HL-60/S4 treated with phorbol 12-myristate 13-acetate at 8.2 ng/mL for 4 days and 3 days (cell line): Measurements from ENCODE around the gene NOXA1.
"Not testable (repeated sequence)": the region's sequence is repeated elsewhere in the genome, so short reads cannot be mapped to it uniquely, and the experiment has no call there.

ENCODE experiments used
- in situ Hi-C: fragments of 300-500 bp; cut with MboI; formaldehyde crosslinking; loops from 2 replicates; pipeline ENCODE4 v1.15.0; 2022; ENCODE audit warnings: low sequenced_read_pairs

The NOXA1 gene, protein sequence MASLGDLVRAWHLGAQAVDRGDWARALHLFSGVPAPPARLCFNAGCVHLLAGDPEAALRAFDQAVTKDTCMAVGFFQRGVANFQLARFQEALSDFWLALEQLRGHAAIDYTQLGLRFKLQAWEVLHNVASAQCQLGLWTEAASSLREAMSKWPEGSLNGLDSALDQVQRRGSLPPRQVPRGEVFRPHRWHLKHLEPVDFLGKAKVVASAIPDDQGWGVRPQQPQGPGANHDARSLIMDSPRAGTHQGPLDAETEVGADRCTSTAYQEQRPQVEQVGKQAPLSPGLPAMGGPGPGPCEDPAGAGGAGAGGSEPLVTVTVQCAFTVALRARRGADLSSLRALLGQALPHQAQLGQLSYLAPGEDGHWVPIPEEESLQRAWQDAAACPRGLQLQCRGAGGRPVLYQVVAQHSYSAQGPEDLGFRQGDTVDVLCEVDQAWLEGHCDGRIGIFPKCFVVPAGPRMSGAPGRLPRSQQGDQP

GRCh38 chr9:137422604-137423513 lies at the start of gene NOXA1, which contains the start of gene EXD3:
TSS of gene NOXA1 (plus strand) at chr9:137423393. CDS start at chr9:137423530, 137 bp downstream.
TSS of gene EXD3 (minus strand) at chr9:137423162. CDS start at chr9:137395357, 27,805 bp downstream.
- in situ Hi-C loops = no loop called here

DNA sequence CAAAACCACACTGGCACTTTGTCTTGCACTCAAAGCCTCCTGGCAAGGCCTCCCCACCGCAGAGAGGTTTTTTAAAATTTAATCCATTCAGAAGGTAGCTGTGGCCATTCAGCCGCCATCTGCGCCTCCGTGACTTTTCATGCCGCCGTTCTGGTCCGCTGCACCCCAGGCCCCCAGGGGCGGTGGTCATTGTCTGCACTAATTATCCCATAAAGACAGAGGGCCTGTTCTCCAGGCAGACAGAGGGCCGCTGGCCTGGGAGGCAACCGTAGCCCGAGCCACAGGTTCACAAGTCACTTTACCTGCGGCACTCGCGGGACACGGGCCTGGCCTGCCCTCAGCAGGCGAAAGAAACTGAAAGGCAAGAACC lies 49.6 kb upstream of the NOXA1 start:
- in situ Hi-C loops = no loop called here

DNA sequence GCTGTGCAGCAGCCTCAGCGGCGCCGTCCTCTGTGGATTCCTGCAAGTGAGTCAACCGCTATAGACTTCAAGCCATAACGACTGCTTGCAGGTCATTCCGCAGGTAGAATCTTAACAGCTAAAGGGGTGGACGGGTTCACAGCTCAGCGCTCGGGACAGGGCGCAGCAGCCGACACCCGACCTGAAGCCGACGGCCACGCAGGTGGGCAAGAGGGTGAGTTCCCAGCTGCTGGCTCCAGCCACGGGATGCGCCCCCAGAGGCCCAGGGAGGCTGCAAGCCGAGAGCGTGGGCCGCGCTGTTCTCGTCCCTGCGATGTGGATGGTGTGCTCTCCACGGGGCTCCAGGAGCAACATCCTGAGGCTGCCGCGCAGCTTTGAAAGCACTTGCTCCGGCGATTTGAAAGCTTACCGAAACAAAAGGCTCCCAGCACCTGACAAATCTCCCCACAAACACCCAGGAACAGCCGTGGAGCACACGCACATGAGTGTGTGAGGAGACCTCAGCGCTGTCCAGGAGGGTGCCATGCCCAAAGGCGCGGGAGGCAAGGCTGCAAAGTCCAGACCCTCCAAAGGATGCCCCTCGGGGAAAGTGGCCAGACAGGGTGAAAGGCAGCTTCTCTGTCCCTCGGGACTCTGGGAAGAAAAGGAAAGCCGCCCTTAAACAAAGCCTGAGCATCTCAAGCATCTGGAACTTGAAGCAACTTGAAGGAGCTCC lies 48.9 kb upstream of the NOXA1 start:
- in situ Hi-C loops = no loop called here

DNA sequence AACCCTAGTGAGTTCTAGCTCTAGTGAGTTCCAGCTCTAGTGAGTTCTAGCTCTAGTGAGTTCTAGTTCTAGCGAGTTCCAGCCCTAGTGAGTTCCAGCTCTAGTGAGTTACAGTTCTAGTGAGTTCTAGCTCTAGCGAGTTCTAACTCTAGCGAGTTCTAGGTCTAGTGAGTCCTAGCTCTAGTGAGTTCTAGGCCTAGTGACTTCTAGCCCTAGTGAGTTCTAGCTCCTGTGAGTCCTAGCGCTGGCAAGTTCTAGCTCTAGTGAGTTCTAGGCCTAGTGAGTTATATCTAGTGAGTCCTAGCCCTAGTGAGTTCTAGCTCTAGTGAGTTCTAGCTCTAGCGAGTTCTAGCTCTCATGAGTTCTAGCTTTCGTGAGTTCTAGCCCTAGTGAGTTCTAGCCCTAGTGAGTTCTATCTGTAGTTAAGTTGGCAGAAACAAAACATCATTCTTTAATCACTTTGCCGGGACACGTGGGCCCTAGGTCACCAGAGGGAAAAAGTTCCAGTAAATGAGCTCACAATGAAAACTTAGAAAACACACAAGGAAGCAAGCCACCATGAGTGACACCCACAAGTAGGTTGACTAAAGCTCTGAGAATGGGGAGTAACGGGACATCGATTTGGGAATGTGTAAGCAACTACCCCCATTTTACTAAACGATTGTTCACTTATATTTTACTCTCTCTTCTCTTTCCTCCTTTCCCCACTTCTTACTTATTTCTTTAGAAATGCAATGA lies 47.7 kb upstream of the NOXA1 start:
- in situ Hi-C loops = no loop called here

- in situ Hi-C loops = no loop called here
These were observed 46.8 kb upstream of the NOXA1 start for GRCh38 chr9:137376386-137376785.

DNA sequence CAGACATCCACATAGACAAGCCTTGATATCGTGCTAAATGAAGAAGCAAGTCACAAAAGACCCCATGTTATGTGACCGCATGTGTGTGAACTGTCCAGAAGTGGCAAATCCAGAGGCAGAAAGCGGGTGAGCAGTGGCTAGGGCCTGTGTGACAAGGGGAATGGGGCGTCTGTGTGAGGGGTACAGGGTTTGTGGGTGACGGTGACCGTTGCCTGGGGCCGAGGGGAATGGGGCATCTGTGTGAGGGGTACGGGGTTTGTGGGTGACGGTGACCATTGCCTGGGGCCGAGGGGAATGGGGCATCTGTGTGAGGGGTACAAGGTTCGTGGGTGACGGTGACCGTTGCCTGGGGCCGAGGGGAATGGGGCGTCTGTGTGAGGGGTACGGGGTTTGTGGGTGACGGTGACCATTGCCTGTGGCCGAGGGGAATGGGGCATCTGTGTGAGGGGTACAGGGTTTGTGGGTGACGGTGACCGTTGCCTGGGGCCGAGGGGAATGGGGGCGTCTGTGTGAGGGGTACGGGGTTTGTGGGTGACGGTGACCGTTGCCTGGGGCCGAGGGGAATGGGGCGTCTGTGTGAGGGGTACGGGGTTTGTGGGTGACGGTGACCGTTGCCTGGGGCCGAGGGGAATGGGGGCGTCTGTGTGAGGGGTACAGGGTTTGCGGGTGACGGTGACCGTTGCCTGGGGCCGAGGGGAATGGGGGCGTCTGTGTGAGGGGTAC lies 44.3 kb upstream of the NOXA1 start:
- in situ Hi-C loops = not testable (repeated sequence)

DNA sequence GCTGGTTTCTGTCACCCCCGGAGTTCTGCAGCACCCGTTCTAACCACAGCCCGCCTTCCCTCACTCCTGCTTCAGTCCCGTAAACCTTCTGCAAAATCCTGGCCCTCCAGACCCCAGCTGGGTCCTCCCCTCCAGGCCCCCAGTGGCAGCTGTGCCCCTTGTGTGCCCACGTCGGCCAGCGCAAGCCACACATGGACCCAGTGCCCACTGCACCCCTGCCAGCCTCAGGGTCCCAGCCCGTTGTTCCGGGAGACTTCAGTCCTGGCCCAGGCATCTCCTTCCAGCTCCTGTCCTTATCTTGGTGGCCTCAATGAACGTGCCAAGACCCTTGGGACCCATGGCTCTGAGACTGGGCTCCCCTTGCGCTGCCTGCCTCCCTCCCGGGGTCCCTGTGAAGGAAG lies 43.4 kb upstream of the NOXA1 start:
- in situ Hi-C loops = no loop called here

- in situ Hi-C loops = no loop called here
These were observed 43.0 kb upstream of the NOXA1 start for GRCh38 chr9:137380171-137380570.

DNA sequence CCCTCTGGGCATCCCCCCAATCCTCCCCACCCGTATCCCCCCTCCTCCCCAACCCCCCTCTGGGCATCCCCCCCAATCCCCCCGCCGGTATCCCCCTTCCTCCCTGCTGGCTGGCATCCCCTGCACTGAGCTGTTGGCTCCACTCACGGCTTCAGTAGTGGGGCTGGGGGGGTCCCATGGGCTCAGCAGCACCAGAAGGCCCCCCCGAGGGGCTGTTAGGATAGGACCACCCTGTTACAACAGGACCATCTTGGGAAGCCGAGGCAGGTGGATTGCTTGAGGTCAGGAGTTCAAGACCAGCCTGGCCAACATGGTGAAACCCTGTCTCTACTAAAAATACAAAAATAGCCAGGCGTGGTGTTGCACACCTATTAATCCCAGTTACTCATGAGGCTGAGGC lies 42.6 kb upstream of the NOXA1 start:
- in situ Hi-C loops = no loop called here

- in situ Hi-C loops = no loop called here
These were observed 41.4 kb upstream of the NOXA1 start for GRCh38 chr9:137381501-137382443.

DNA sequence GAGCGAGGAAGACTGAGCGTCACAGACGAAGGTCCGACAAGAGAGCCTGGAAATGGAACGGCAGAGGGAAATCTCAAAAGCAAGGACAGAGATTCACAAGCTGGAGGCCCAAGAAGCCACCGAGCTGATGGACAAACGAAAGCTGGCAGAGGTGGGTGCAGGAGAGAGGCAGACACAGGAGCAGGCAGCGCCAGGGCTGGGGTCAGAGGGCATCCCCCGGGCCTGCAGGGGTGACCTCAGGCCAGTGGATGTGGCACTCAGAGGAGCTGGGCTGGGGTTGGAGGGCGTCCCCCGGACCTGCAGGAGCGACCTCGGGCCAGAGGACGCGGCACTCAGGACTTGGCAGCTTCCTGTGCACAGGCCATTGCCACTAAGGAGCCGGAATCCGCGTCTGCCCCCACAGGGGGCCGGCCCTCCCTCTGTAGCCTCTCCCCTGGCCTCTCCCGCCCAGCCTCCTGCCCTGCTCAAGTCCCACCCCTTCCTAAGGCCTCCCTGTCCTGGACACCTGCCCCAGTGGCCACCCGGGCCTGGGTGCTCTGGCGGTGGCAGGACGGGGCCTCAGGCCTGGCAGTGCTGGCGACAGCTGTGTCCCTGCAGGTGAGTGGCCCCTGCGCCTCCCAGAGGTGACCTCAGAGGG lies 40.6 kb upstream of the NOXA1 start:
- in situ Hi-C loops = no loop called here

- in situ Hi-C loops = no loop called here
These were observed 40.0 kb upstream of the NOXA1 start for GRCh38 chr9:137383081-137383783.

- in situ Hi-C loops = no loop called here
These were observed 39.1 kb upstream of the NOXA1 start for GRCh38 chr9:137383784-137384756.

DNA sequence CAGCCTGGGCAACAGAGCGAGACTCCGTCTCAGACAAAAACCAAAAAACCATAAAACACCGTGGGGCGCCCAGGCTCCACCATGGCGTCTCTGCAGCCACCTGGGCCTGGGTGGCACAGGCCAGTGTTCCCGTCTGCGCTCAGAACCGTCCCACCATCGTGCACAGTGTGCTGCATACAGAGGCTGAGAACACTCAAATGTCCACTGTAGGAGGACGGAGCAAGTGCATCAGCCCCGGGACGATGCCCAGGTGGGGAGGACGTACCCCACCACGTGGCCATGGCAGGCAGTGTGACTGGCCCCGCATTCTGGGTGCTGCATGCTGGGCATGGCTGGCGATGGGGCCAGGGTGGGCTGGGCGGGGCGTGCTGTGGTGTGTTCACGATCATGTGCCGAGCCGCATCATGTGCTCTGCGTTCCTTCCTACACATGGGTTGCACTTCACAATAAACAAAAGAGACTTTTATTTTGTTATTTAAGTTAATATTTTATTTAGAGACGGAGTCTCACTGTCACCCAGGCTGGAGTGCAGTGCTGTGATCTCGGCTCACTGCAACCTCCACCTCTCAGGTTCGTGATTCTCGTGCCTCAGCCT lies 38.0 kb upstream of the NOXA1 start:
- in situ Hi-C loops = no loop called here

DNA sequence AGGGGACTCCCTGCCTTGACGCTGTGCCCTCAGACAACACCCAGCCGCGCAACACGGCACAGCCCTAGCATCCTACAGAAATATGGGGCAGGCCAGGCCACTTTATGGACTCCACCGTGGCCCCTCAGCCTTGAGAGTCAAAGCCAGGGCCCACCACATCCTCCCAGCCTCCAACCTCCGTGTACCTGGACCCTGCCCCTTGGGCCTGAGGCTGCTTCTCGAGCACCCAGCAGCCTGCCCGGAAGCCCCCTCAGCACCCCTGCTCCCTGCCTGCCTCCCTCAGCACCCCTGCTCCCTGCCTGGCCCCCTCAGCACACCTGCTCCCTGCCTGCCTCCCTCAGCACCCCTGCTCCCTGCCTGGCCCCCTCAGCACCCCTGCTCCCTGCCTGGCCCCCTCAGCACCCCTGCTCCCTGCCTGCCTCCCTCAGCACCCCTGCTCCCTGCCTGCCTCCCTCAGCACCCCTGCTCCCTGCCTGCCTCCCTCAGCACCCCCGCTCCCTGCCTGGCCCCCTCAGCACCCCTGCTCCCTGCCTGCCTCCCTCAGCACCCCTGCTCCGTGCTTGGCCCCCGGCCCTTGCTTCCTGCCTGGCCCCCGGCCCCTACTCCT lies 36.6 kb upstream of the NOXA1 start:
- in situ Hi-C loops = not testable (repeated sequence)
